Hematopoietic multipotent progenitor cell treated with erythropoietin and hydrocortisone succinate and interleukin-3 and kit ligand, for 15 days (in vitro differentiated cells): Measurements from ENCODE around the gene SGCE.

Experiments used
- DNase-seq: peaks from one replicate; pipeline ENCODE4 v3.0.0-alpha.2; 2015; ENCODE audit warnings: low spot score

SGCE gene

DNA sequence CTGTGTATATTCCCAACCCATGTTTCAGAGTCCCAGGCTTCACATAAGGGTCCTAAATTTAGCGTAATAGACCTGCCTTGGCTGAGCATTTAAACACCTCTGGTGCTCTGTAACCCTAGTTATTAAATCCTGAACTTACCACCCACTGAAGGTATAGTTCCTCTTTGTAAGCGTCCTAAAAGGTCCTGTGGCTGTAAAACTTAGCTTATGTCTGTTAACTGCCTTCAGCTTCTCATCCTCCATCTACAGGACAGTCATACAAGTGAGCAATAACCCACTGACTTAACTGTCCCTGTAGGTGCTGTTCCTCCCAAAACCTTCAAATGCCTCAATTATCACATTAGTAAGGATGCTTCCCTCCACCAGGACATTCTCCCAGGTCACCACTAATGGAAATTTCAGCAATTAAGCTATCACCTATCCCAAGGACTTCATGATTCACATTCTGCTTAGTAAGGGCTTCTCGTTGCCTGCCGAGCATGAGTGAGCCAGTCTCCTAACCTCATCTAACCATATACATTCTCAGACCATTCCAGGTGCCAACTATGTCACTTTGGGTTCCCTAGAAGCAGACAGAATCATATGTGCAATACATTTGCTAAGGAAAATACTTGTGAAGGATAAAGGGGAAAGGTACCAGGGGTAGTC, 90.6 kb downstream of the SGCE start:
- DNase-seq = no peak

- no peak for DNase-seq
Observed at GRCh38 chr7:94562525-94562924, 93.4 kb downstream of the SGCE start.

GRCh38 chr7:94561841-94562514, 94.0 kb downstream of the SGCE start:
- DNase-seq = no peak

- DNase-seq = no peak
Observed at GRCh38 chr7:94559972-94560371, 96.0 kb downstream of the SGCE start.

GRCh38 chr7:94557215-94557614, 98.7 kb downstream of the SGCE start:
- DNase-seq = no peak

GRCh38 chr7:94556028-94556427, 99.9 kb downstream of the SGCE start:
- DNase-seq = no peak

DNA sequence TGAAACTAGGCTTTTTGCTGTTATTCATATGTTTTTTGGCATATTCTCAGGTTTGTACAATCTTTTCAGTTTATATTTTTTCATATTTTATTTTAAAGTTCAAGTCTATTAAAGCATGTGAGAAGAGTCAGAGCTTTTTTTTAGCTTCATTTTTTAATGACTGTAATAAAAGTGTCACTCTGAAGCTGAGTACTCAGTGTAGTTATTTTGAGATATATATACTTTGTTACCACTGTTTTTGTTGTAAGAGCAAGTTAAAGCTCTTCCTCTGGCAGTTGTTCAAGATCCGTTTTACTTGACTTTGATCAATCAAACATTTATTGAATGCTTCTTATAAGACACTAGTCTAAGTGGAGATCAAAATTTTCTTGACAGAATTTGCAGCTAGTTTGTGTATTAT, 108.8 kb downstream of the SGCE start:
- DNase-seq = no peak

GRCh38 chr7:94540428-94540827, 115.5 kb downstream of the SGCE start:
- no peak for DNase-seq
